ENCODE data around the gene PCDH15. TPM values are rescaled to one million over a fixed set of nuclear protein-coding genes. Genes with fewer than 3 reads are reported as not detected.

PCDH15 gene
- total and polyA plus RNA-seq, 2 experiments from 2014 or later = not detected

GRCh38 chr10:53990799-53991238 lies 810.2 kb downstream of the PCDH15 start:
- whole genome bisulfite sequencing, 2 experiments (ENCODE audit: low coverage in 1 of 2, low lambda C conversion rate in 2 of 2, missing lambda C conversion rate in 2 of 2) = 77 to 100% methylated on average over 3 to 21 of the region's 28 CpGs
- H3K4me1 ChIP-seq (ENCODE audit: insufficient read depth) = no peaks in the 10 kb centered on the region
- H4K20me1 ChIP-seq (ENCODE audit: insufficient read depth) = no peaks in the 10 kb centered on the region
- H3K27me3 ChIP-seq (replicated peaks; ENCODE audit: insufficient read depth) = no peaks in the 10 kb centered on the region
- no peaks in the 10 kb centered on the region for H3F3A ChIP-seq (ENCODE audit: insufficient read depth)
- no peaks in the 10 kb centered on the region for H3K9me3 ChIP-seq (ENCODE audit: low read depth)
- no peaks in the 10 kb centered on the region for H3K79me2 ChIP-seq (ENCODE audit: insufficient read depth)
- no peak overlapping the region for H2AFZ ChIP-seq
- no peak overlapping the region for H3K9ac ChIP-seq
- H3K27ac ChIP-seq = no peak overlapping the region
- no peak overlapping the region for H3K4me2 ChIP-seq (ENCODE audit: unreplicated experiment)
- H3K36me3 ChIP-seq (ENCODE audit: low read depth) = no peaks in the 10 kb centered on the region
- TF ChIP-seq EZH2phosphoT487 (IDR thresholded peaks at IDR 0.05; ENCODE audit: insufficient read depth, low read depth) = no peak
- TF ChIP-seq EZH2 (IDR thresholded peaks at IDR 0.05; ENCODE audit: insufficient read depth, poor library complexity, severe bottlenecking) = no peak
- no peaks in the 10 kb centered on the region for H3K9me2 ChIP-seq (ENCODE audit: insufficient read depth)
- H3K4me3 ChIP-seq = no peak overlapping the region
- no peak for DNase-seq
- in situ Hi-C loops (cut with MboI) = no loop called here

- no peak for DNase-seq
- Histone ChIP-seq H4K20me1 (ENCODE audit: insufficient read depth) (no peaks in the 10 kb centered on the region), H3K27me3 (replicated peaks; ENCODE audit: insufficient read depth) (no peaks in the 10 kb centered on the region), H3K4me2 (ENCODE audit: unreplicated experiment) (no peak overlapping the region), H3F3A (ENCODE audit: insufficient read depth) (no peaks in the 10 kb centered on the region), H2AFZ (no peak overlapping the region), H3K9ac (no peak overlapping the region), H3K4me1 (ENCODE audit: insufficient read depth) (no peaks in the 10 kb centered on the region), H3K79me2 (ENCODE audit: insufficient read depth) (no peaks in the 10 kb centered on the region), H3K36me3 (ENCODE audit: low read depth) (no peaks in the 10 kb centered on the region), H3K9me3 (ENCODE audit: low read depth) (no peaks in the 10 kb centered on the region), H3K9me2 (ENCODE audit: insufficient read depth) (no peaks in the 10 kb centered on the region), H3K4me3 (no peak overlapping the region), H3K27ac (no peak overlapping the region)
- 24 to 31% methylated on average over 3 of the region's 3 CpGs for WGBS, 2 experiments (ENCODE audit: low coverage in 1 of 2, low lambda C conversion rate in 2 of 2, missing lambda C conversion rate in 2 of 2)
- TF ChIP-seq EZH2phosphoT487 (IDR thresholded peaks at IDR 0.05; ENCODE audit: insufficient read depth, low read depth) (no peak), EZH2 (IDR thresholded peaks at IDR 0.05; ENCODE audit: insufficient read depth, poor library complexity, severe bottlenecking) (no peak)
- in situ Hi-C loops (cut with MboI) = no loop called here
These were observed 817.6 kb downstream of the PCDH15 start for GRCh38 chr10:53983431-53983830.

GRCh38 chr10:53980210-53980609 lies 820.8 kb downstream of the PCDH15 start:
- Histone ChIP-seq H3K27ac (no peak overlapping the region), H3K9me2 (ENCODE audit: insufficient read depth) (no peaks in the 10 kb centered on the region), H3F3A (ENCODE audit: insufficient read depth) (no peaks in the 10 kb centered on the region), H3K36me3 (ENCODE audit: low read depth) (no peaks in the 10 kb centered on the region), H3K79me2 (ENCODE audit: insufficient read depth) (no peaks in the 10 kb centered on the region), H3K4me1 (ENCODE audit: insufficient read depth) (no peaks in the 10 kb centered on the region), H3K4me2 (ENCODE audit: unreplicated experiment) (no peak overlapping the region), H3K9me3 (ENCODE audit: low read depth) (no peaks in the 10 kb centered on the region), H3K27me3 (replicated peaks; ENCODE audit: insufficient read depth) (no peaks in the 10 kb centered on the region), H3K4me3 (no peak overlapping the region), H4K20me1 (ENCODE audit: insufficient read depth) (no peaks in the 10 kb centered on the region), H2AFZ (no peak overlapping the region), H3K9ac (no peak overlapping the region)
- TF ChIP-seq EZH2phosphoT487 (IDR thresholded peaks at IDR 0.05; ENCODE audit: insufficient read depth, low read depth) (no peak), EZH2 (IDR thresholded peaks at IDR 0.05; ENCODE audit: insufficient read depth, poor library complexity, severe bottlenecking) (no peak)
- 27 to 34% methylated on average over 3 of the region's 3 CpGs for WGBS, 2 experiments (ENCODE audit: low coverage in 1 of 2, low lambda C conversion rate in 2 of 2, missing lambda C conversion rate in 2 of 2)
- DNase-seq = no peak
- in situ Hi-C loops (cut with MboI) = no loop called here

- no peak overlapping the region for H3K4me2 ChIP-seq (ENCODE audit: unreplicated experiment)
- H3K9ac ChIP-seq = no peak overlapping the region
- no peaks in the 10 kb centered on the region for H3K27me3 ChIP-seq (replicated peaks; ENCODE audit: insufficient read depth)
- no peaks in the 10 kb centered on the region for H3K36me3 ChIP-seq (ENCODE audit: low read depth)
- H4K20me1 ChIP-seq (ENCODE audit: insufficient read depth) = no peaks in the 10 kb centered on the region
- in situ Hi-C loops (cut with MboI) = no loop called here
- H3K4me1 ChIP-seq (ENCODE audit: insufficient read depth) = no peaks in the 10 kb centered on the region
- no peak overlapping the region for H3K4me3 ChIP-seq
- no peak overlapping the region for H3K27ac ChIP-seq
- H3K9me2 ChIP-seq (ENCODE audit: insufficient read depth) = no peaks in the 10 kb centered on the region
- no peak overlapping the region for H2AFZ ChIP-seq
- DNase-seq = no peak
- no peaks in the 10 kb centered on the region for H3K9me3 ChIP-seq (ENCODE audit: low read depth)
- WGBS, 2 experiments (ENCODE audit: low coverage in 1 of 2, low lambda C conversion rate in 2 of 2, missing lambda C conversion rate in 2 of 2) = 12 to 18% methylated on average over 3 of the region's 3 CpGs
- no peaks in the 10 kb centered on the region for H3K79me2 ChIP-seq (ENCODE audit: insufficient read depth)
- no peaks in the 10 kb centered on the region for H3F3A ChIP-seq (ENCODE audit: insufficient read depth)
- TF ChIP-seq EZH2 (IDR thresholded peaks at IDR 0.05; ENCODE audit: insufficient read depth, poor library complexity, severe bottlenecking) = no peak
- no peak for TF ChIP-seq EZH2phosphoT487 (IDR thresholded peaks at IDR 0.05; ENCODE audit: insufficient read depth, low read depth)
These were observed 822.7 kb downstream of the PCDH15 start for GRCh38 chr10:53978301-53978700.

- WGBS, 2 experiments (ENCODE audit: low coverage in 1 of 2, low lambda C conversion rate in 2 of 2, missing lambda C conversion rate in 2 of 2) = 20 to 23% methylated on average over 2 of the region's 2 CpGs
- Histone ChIP-seq H3K4me1 (ENCODE audit: insufficient read depth) (no peaks in the 10 kb centered on the region), H3K9me3 (ENCODE audit: low read depth) (no peaks in the 10 kb centered on the region), H3K36me3 (ENCODE audit: low read depth) (no peaks in the 10 kb centered on the region), H3K9me2 (ENCODE audit: insufficient read depth) (no peaks in the 10 kb centered on the region), H3K79me2 (ENCODE audit: insufficient read depth) (no peaks in the 10 kb centered on the region), H2AFZ (no peak overlapping the region), H3F3A (ENCODE audit: insufficient read depth) (no peaks in the 10 kb centered on the region), H3K27me3 (replicated peaks; ENCODE audit: insufficient read depth) (no peaks in the 10 kb centered on the region), H3K27ac (no peak overlapping the region), H4K20me1 (ENCODE audit: insufficient read depth) (no peaks in the 10 kb centered on the region), H3K4me2 (ENCODE audit: unreplicated experiment) (no peak overlapping the region), H3K4me3 (no peak overlapping the region), H3K9ac (no peak overlapping the region)
- DNase-seq = no peak
- in situ Hi-C loops (cut with MboI) = no loop called here
- TF ChIP-seq EZH2phosphoT487 (IDR thresholded peaks at IDR 0.05; ENCODE audit: insufficient read depth, low read depth) = no peak
- TF ChIP-seq EZH2 (IDR thresholded peaks at IDR 0.05; ENCODE audit: insufficient read depth, poor library complexity, severe bottlenecking) = no peak
These were observed 823.8 kb downstream of the PCDH15 start for GRCh38 chr10:53977267-53977666.
